Activated CD4-positive, alpha-beta T cell treated with anti-CD3 and anti-CD28 coated beads, Interleukin-2, amount 50 U/mL, for 24 hours (primary cell): Measurements from ENCODE around the gene SETD5.

Experiments used
- DNase-seq, 2 donors: peaks; one replicate each; pipeline ENCODE4 v3.0.0-alpha.2; 2020; ENCODE audit warnings: low read depth in 1 of 2, low spot score in 1 of 2

SETD5 gene

GRCh38 chr3:9397332-9397905 lies at the start of gene SETD5:
Gene SETD5 (plus strand): TSS chr3:9397615. CDS start chr3:9428939, 31,324 bp downstream.
- peak; percentile 99 for DNase-seq

- no peak for DNase-seq
These were observed 49.5 kb upstream of the SETD5 start for GRCh38 chr3:9347887-9348286.

DNA sequence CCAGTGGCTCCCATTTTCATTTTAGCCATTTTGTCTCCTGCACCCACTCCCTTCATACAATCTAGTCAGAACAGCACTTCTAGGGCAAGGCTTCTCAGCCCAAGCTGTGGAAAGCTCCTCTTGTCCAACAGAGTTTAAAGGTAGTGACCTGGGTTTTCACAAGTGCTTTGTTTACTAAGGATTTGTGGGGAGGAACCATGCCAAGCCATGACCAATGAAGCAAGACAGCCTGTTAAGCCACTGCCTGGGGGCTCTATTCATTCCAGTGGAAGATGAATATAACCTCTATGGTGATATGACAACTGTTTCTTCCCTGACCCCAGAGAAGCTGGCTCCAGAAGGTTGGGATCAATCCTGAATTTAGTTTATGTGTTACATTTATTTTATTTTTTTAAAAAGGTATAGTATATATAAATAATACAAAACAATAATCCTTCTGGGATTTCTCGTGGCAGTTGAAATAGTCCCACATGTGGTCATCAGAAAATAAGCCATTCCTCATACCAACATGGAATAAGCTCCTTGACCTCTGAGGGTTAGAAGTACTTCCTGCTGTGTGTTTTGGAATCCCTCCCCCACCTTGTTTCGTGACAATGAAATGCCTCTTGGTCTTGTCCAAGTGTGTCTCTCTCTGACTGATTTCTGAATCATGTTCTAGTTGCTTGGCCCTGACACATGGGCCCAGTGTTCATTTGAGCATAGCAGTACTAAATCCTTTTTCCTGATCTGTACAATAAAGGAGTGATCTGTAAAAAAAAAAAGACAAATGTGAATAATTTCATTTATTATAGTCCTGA lies 47.9 kb upstream of the SETD5 start:
- no peak for DNase-seq

- DNase-seq, result no peak
These were observed 45.7 kb upstream of the SETD5 start for GRCh38 chr3:9351709-9352126.

DNA sequence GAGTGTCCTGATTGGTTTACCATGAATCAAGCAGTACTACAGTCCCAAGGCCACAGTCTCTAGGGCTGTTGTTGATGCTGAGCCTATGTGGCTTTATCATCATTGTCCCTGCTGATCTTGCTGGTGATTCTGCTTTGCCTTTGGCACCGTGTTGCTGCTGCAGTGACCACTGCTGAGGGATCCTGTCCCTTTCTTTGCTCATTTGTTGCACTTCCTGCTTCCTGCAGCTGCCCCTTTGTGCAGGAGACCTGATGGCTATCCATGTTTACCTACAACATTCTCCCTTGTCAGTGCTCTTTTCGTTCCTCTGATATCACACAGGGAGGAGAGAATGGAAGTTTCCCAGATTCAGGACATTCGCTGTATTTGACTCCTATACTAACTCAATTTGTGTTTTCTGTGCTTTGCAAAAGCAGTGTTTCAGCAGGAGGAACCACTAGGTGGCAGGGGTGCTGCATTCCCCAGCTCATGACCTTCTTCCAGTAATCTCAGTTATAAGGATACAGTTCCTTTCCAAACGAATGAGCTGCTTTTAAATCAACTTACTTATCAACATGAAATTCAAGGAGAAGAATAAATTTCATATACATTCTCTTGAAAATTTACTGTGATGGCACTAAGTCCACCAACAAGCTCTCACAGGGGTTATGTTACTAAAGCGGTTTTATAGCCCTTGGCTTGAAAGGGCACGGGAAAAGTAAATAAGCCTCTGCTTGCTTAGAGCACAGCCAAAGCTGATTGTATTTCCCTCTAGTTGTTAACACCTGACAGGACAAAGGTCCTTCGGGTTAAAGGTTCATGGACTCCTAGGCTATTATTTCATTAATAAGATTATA lies 44.3 kb upstream of the SETD5 start:
- peak in 1 of 2 donors; percentile 23 for DNase-seq

- DNase-seq, result no peak
These were observed 35.6 kb upstream of the SETD5 start for GRCh38 chr3:9361691-9362388.

DNA sequence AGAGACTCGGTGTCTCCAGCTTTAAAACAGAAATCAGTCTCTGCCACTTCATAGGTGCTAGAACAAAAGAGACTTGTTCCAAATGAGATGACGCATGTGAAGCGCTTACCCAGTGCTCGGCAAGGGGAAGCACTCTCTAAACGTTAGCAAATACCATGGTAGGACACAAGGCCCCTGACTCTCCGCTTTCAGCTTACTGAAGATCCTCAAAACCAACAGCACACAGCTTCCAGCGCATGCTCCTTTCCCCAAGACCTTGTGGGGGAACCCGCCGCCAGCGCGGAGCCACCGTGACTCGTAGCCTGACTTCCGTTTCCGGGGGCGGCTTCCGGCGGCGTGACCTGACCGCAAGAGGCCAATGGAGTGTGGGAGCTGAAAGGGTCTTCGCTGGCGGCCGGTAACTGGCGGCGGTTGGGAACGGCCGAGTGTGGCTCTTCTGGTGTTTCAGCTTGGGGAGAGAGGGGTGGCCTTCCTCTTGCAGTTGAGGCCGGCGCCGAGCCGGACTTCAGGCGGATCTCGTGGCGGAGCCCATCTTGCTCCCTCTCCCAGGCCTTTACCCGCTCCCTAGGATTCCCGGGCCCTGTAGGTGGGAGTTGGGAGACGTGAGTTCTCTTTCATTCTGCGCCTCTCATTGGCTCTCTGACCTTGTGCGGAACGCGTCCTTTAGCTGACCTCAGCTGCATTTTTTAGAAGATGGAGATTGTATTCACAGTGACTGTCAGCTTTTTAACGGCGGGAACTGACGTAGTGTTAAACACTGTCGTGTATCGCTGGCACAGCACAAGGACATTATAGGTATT lies 34.5 kb upstream of the SETD5 start, which contains the start of gene THUMPD3:
THUMPD3 (plus strand) TSS at position 324 of the 800 bp plus-strand sequence. CDS start 2,015 bp downstream, outside the sequence.
- DNase-seq, result peak; percentile 83 to 94

GRCh38 chr3:9369508-9369907 lies 27.9 kb upstream of the SETD5 start:
- no peak for DNase-seq

- no peak for DNase-seq
These were observed 23.9 kb upstream of the SETD5 start for GRCh38 chr3:9373465-9373864.

DNA sequence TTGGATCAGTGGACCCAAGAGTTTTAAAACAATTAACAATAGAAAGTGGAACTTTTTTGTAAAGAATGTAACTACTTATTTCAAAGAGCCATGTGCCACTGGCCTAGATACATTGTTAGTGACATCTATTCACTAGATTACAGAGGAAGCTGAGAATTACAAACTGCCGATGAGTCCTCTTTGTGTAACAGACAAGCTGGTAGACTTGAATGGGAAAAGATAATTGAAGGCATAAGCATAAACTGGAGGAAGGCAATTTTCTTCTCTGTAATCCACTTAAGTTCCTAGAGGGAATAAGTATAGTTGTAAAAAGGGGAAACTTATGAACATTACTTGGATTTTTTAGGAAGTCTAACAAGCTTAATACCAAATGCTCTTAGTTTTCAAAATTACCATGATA lies 19.4 kb upstream of the SETD5 start:
- DNase-seq, result no peak

GRCh38 chr3:9379327-9379726 lies 18.1 kb upstream of the SETD5 start:
- no peak for DNase-seq

- no peak for DNase-seq
These were observed 17.4 kb upstream of the SETD5 start for GRCh38 chr3:9380014-9380413.

GRCh38 chr3:9384141-9384828 lies 13.1 kb upstream of the SETD5 start:
- no peak for DNase-seq

- DNase-seq, result no peak
These were observed 12.0 kb upstream of the SETD5 start for GRCh38 chr3:9385187-9386077.

DNA sequence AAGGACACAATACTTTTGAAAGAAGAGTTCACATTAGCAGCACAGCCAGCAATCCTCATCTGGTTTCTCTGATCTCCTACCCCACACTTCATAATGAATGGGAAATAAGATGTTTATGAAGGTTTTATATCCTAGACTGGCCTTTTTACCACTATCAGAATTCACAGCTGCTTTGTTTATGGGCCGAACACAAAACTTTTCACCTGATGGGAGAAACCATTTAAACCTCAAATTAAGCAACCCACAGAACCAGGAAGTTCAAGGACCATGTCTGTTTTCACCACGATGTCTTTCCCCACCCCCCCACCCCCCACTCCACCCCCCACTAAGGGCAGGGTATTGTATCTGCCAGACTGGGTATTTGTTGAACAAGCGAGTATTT lies 11.3 kb upstream of the SETD5 start:
- no peak for DNase-seq

DNA sequence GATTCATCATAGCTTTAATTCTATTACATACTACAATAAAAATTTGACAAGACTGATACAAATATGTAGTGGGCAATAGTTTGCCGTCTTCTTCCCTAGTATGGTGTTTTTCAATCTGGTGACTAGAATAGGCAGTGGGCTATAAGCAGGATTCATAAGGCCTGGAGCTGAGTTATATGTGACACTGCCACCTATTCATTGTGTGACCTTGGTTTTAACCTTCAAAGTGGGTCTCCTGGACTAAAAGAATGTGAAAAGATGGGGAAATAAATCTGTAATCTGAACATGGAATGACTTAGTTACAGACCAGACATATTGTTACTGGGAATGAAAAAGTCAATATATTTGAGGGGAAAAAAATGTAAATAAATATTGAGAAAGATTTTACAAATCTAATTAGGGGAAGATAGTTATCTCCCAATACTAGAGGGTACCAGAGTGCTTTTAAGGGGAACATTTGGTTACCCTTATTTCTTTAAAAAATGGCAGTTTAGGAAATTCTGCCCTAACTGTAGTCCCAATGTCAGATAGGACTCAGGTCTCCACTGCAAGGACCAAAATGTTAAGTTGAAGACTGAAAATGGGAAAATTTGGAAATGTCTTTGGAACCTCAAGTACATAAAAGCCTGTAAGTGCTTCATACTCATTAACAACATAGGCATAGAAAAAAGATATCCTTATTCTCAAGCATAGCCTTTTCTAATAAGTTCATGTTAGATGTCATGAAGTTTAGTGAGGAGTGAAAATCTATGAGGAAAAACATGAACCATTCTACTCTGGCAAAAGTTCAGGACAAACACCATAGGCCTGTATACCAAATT lies 10.7 kb upstream of the SETD5 start:
- no peak for DNase-seq

DNA sequence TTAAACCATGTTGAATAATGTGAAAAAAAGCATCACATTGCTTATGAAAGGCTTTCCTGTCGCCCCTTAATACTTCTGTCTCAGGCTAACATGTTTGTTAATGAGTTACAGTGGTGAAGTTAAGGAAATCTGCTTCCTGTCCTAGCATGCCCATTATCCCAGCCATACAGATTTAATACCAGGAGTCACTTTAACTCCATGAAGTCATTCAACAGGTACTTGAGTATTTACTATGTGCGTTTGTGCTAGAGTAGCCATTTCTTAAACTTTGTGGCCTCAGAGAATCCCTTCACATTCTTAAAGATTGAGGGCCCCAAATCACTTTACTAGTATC lies 10.1 kb upstream of the SETD5 start:
- DNase-seq, result no peak

- DNase-seq, result no peak
These were observed 9.3 kb upstream of the SETD5 start for GRCh38 chr3:9388142-9388541.
